ENCODE data around the gene PPDPF. TPM values are rescaled to one million over a fixed set of nuclear protein-coding genes. Genes with fewer than 3 reads are reported as not detected.

PPDPF gene
- total RNA-seq, 2 donors from 2014 or later, result 138 to 185 TPM

- no peak for DNase-seq (ENCODE audit: low spot score)
- TF ChIP-seq CTCF (IDR thresholded peaks at IDR 0.05), result no peak
- no peak overlapping the region for H3K4me3 ChIP-seq
- H3K9me3 ChIP-seq, result no peaks in the 10 kb centered on the region
- H3K4me1 ChIP-seq, result no peaks in the 10 kb centered on the region
- H3K36me3 ChIP-seq, result no peaks in the 10 kb centered on the region
- no peaks in the 10 kb centered on the region for H3K27me3 ChIP-seq
- no peak overlapping the region for H3K27ac ChIP-seq
Observed at GRCh38 chr20:63530788-63531160, 10.2 kb downstream of the PPDPF start.

- DNase-seq (ENCODE audit: low spot score), result no peak
- no peaks in the 10 kb centered on the region for H3K36me3 ChIP-seq
- H3K4me1 ChIP-seq, result no peaks in the 10 kb centered on the region
- H3K9me3 ChIP-seq, result no peaks in the 10 kb centered on the region
- no peak overlapping the region for H3K27ac ChIP-seq
- no peak overlapping the region for H3K4me3 ChIP-seq
- TF ChIP-seq CTCF (IDR thresholded peaks at IDR 0.05), result no peak
- no peaks in the 10 kb centered on the region for H3K27me3 ChIP-seq
Observed at GRCh38 chr20:63531686-63532448, 11.3 kb downstream of the PPDPF start.

- TF ChIP-seq CTCF (IDR thresholded peaks at IDR 0.05), result no peak
- peaks cover 0 to 4% of the 10 kb centered on the region in 2 donors for H3K4me1 ChIP-seq
- no peaks in the 10 kb centered on the region for H3K9me3 ChIP-seq
- no peak for DNase-seq (ENCODE audit: low spot score)
- H3K4me3 ChIP-seq, result no peak overlapping the region
- no peaks in the 10 kb centered on the region for H3K27me3 ChIP-seq
- no peaks in the 10 kb centered on the region for H3K36me3 ChIP-seq
- no peak overlapping the region for H3K27ac ChIP-seq
Observed at GRCh38 chr20:63532449-63532971, 11.9 kb downstream of the PPDPF start.

- H3K4me3 ChIP-seq, result no peak overlapping the region
- no peaks in the 10 kb centered on the region for H3K27me3 ChIP-seq
- H3K36me3 ChIP-seq, result no peaks in the 10 kb centered on the region
- no peak for TF ChIP-seq CTCF (IDR thresholded peaks at IDR 0.05)
- no peaks in the 10 kb centered on the region for H3K9me3 ChIP-seq
- peaks cover 0 to 13% of the 10 kb centered on the region in 2 donors for H3K4me1 ChIP-seq
- DNase-seq (ENCODE audit: low spot score), result no peak
- no peak overlapping the region for H3K27ac ChIP-seq
Observed at GRCh38 chr20:63533388-63533787, 12.8 kb downstream of the PPDPF start.

GRCh38 chr20:63533871-63534393 lies 13.4 kb downstream of the PPDPF start:
- H3K27ac ChIP-seq, result no peak overlapping the region
- no peak for TF ChIP-seq CTCF (IDR thresholded peaks at IDR 0.05)
- no peak overlapping the region for H3K4me3 ChIP-seq
- DNase-seq (ENCODE audit: low spot score), result no peak
- H3K36me3 ChIP-seq, result no peaks in the 10 kb centered on the region
- H3K9me3 ChIP-seq, result no peaks in the 10 kb centered on the region
- H3K27me3 ChIP-seq, result no peaks in the 10 kb centered on the region
- H3K4me1 ChIP-seq, result peaks cover 0 to 16% of the 10 kb centered on the region in 2 donors

Data from right atrium auricular region (tissue), 2 donors.